Peyer's patch (tissue), 4 donors: ENCODE measurements around the gene MLXIPL.

Experiments
- CTCF ChIP-seq, 6 experiments: fragments of 450-650 bp in 4 of 6; fragments of 200-600 bp in 2 of 6; sonication (generic) in 1 of 6; IDR thresholded peaks; one replicate each; pipeline ENCODE4 v1.5.1; 2017 to 2019; ENCODE audit warnings: antibody characterized with exemption in 6 of 6, mild to moderate bottlenecking in 3 of 6, moderate library complexity in 1 of 6
- POLR2A ChIP-seq, 2 donors: fragments of 450-650 bp; IDR thresholded peaks; one replicate each; pipeline ENCODE4 v1.5.1; 2017; ENCODE audit warnings: antibody characterized with exemption in 2 of 2, mild to moderate bottlenecking in 2 of 2, moderate library complexity in 2 of 2

- no peak for TF ChIP-seq CTCF (IDR thresholded peaks at IDR 0.05)
- no peak for TF ChIP-seq POLR2A (IDR thresholded peaks at IDR 0.05)
These were observed 9.5 kb upstream of the MLXIPL start for GRCh38 chr7:73633844-73634243.
